Measurements from ENCODE around the gene CLDN9. TPM values are rescaled to one million over a fixed set of nuclear protein-coding genes. Genes with fewer than 3 reads are reported as not detected.

Gene CLDN9
- total RNA-seq, 6 donors from 2014 or later: 0.57 to 5.9 (median 1.1) TPM

- Histone ChIP-seq H3K4me3 (peak overlapping the region in 3 of 4 donors; percentile 72 to 89 (median 88)), H3K27me3 (peaks cover 0 to 50% (median 36%) of the 10 kb centered on the region in 4 donors), H3K9me3 (no peaks in the 10 kb centered on the region), H3K36me3 (no peaks in the 10 kb centered on the region), H3K4me1 (peaks cover 47 to 70% (median 55%) of the 10 kb centered on the region in 4 donors), H3K27ac (no peak overlapping the region)
- no peak for ATAC-seq (ENCODE audit: low FRiP score in 2 of 2)
- WGBS, 2 donors: 13% methylated on average over 15 to 17 of the region's 18 CpGs
- no peak for DNase-seq
- TF ChIP-seq POLR2AphosphoS5 (IDR thresholded peaks at IDR 0.05) (no peak), EP300 (IDR thresholded peaks at IDR 0.05) (no peak), CTCF (IDR thresholded peaks at IDR 0.05) (no peak), POLR2A (IDR thresholded peaks at IDR 0.05) (no peak)
These were observed 44.4 kb upstream of the CLDN9 start for GRCh38 chr16:2968368-2968737.

- TF ChIP-seq CTCF (IDR thresholded peaks at IDR 0.05) (peak in 3 of 6 experiments; percentile 11 to 37 (median 35)), POLR2AphosphoS5 (IDR thresholded peaks at IDR 0.05) (peak in 1 of 2 donors; percentile 15), EP300 (IDR thresholded peaks at IDR 0.05) (no peak), POLR2A (IDR thresholded peaks at IDR 0.05) (peak in 1 of 4 donors; percentile 63)
- Histone ChIP-seq H3K4me3 (peak within 1 kb of the TSS; percentile 72 to 89 (median 82)), H3K36me3 (no peaks in the 10 kb centered on the region), H3K27ac (peak within 1 kb of the TSS; percentile 40 to 80 (median 54)), H3K9me3 (no peaks in the 10 kb centered on the region), H3K27me3 (peaks cover 0 to 44% (median 32%) of the 10 kb centered on the region in 4 donors), H3K4me1 (peaks cover 41 to 64% (median 49%) of the 10 kb centered on the region in 4 donors)
- ATAC-seq (ENCODE audit: low FRiP score in 2 of 2) (peak; percentile 92 to 95), DNase-seq (peak; percentile 92 to 98)
- 5% methylated on average over 32 of the region's 98 CpGs; no CpG with 5 or more reads in 1 of the 2 donors for WGBS, 2 donors
These were observed 43.8 kb upstream of the CLDN9 start, which contains the start of gene PAQR4 for GRCh38 chr16:2968738-2969544. PAQR4 (plus strand) TSS chr16:2969348; CDS start chr16:2969675, 327 bp downstream.

- peaks cover 32 to 55% (median 40%) of the 10 kb centered on the region in 4 donors for H3K4me1 ChIP-seq
- no peaks in the 10 kb centered on the region for H3K9me3 ChIP-seq
- TF ChIP-seq EP300 (IDR thresholded peaks at IDR 0.05) (no peak), CTCF (IDR thresholded peaks at IDR 0.05) (peak; percentile 28 to 64 (median 52)), POLR2A (IDR thresholded peaks at IDR 0.05) (peak in 1 of 4 donors; percentile 19), POLR2AphosphoS5 (IDR thresholded peaks at IDR 0.05) (peak in 1 of 2 donors; percentile 17)
- H3K36me3 ChIP-seq: no peaks in the 10 kb centered on the region
- 5 to 14% methylated on average over 6 to 22 of the region's 83 CpGs for WGBS, 2 donors
- H3K4me3 ChIP-seq: peak overlapping the region; percentile 72 to 89 (median 82)
- DNase-seq: peak; percentile 73 to 92
- ATAC-seq (ENCODE audit: low FRiP score in 2 of 2): peak; percentile 57 to 59
- H3K27ac ChIP-seq: peak overlapping the region; percentile 40 to 80 (median 54)
- peaks cover 0 to 35% (median 27%) of the 10 kb centered on the region in 4 donors for H3K27me3 ChIP-seq
These were observed 42.9 kb upstream of the CLDN9 start for GRCh38 chr16:2969545-2970521.

GRCh38 chr16:2970563-2970962 is 42.2 kb upstream of the CLDN9 start:
- TF ChIP-seq POLR2AphosphoS5 (IDR thresholded peaks at IDR 0.05) (no peak), EP300 (IDR thresholded peaks at IDR 0.05) (no peak), CTCF (IDR thresholded peaks at IDR 0.05) (no peak), POLR2A (IDR thresholded peaks at IDR 0.05) (no peak)
- no peak for ATAC-seq (ENCODE audit: low FRiP score in 2 of 2)
- Histone ChIP-seq H3K4me3 (peak overlapping the region in 3 of 4 donors; percentile 72 to 89 (median 88)), H3K4me1 (peaks cover 26 to 48% (median 34%) of the 10 kb centered on the region in 4 donors), H3K36me3 (no peaks in the 10 kb centered on the region), H3K27ac (peak overlapping the region in 2 of 4 donors; percentile 29 to 80), H3K27me3 (peaks cover 0 to 28% (median 21%) of the 10 kb centered on the region in 4 donors), H3K9me3 (no peaks in the 10 kb centered on the region)
- WGBS, 2 donors: 82% methylated on average over 5 to 6 of the region's 6 CpGs
- DNase-seq: no peak

All from upper lobe of left lung (tissue), 6 donors.